ENCODE data around the gene ZFAND3.

The ZFAND3 gene

GRCh38 chr6:38051819-38052434 lies 232.4 kb downstream of the ZFAND3 start:
- DNase-seq (ENCODE audit: low spot score): no peak
- Histone ChIP-seq H3K4me3 (no peak overlapping the region), H3K27ac (no peak overlapping the region)
- no peak for TF ChIP-seq CTCF (IDR thresholded peaks at IDR 0.05)

GRCh38 chr6:38054527-38055202 lies 235.1 kb downstream of the ZFAND3 start:
- no peak for TF ChIP-seq CTCF (IDR thresholded peaks at IDR 0.05)
- no peak for DNase-seq (ENCODE audit: low spot score)

GRCh38 chr6:38055203-38055589 lies 235.7 kb downstream of the ZFAND3 start:
- no peak for TF ChIP-seq CTCF (IDR thresholded peaks at IDR 0.05)
- H3K27ac ChIP-seq: no peak overlapping the region
- H3K4me3 ChIP-seq: no peak overlapping the region
- DNase-seq (ENCODE audit: low spot score): no peak

More at GRCh38 chr6:38054527-38055202, 235.1 kb downstream of the ZFAND3 start:
- Histone ChIP-seq H3K4me3 (no peak overlapping the region), H3K27ac (no peak overlapping the region)

GRCh38 chr6:38056361-38056760 lies 236.8 kb downstream of the ZFAND3 start:
- no peak for DNase-seq (ENCODE audit: low spot score)
- Histone ChIP-seq H3K27ac (no peak overlapping the region), H3K4me3 (no peak overlapping the region)
- TF ChIP-seq CTCF (IDR thresholded peaks at IDR 0.05): no peak

- H3K4me3 ChIP-seq: no peak overlapping the region
- no peak for DNase-seq (ENCODE audit: low spot score)
- no peak overlapping the region for H3K27ac ChIP-seq
- no peak for TF ChIP-seq CTCF (IDR thresholded peaks at IDR 0.05)
These were observed 238.5 kb downstream of the ZFAND3 start for GRCh38 chr6:38057994-38058393.

- no peak for DNase-seq (ENCODE audit: low spot score)
- no peak for TF ChIP-seq CTCF (IDR thresholded peaks at IDR 0.05)
- H3K4me3 ChIP-seq: no peak overlapping the region
- H3K27ac ChIP-seq: no peak overlapping the region
These were observed 242.5 kb downstream of the ZFAND3 start for GRCh38 chr6:38062066-38062465.

GRCh38 chr6:38063973-38064372 lies 244.4 kb downstream of the ZFAND3 start:
- Histone ChIP-seq H3K27ac (no peak overlapping the region), H3K4me3 (no peak overlapping the region)
- no peak for TF ChIP-seq CTCF (IDR thresholded peaks at IDR 0.05)
- no peak for DNase-seq (ENCODE audit: low spot score)
